SKM-1 treated with dmso at 0.1 percent for 144 hours (cell line): Measurements from ENCODE around the gene CCDC78.
"Not testable (repeated sequence)": the region's sequence is repeated elsewhere in the genome, so short reads cannot be mapped to it uniquely, and the experiment has no call there.

Experiments
- DNase-seq: peaks from one replicate; lab custom pipeline; 2025; ENCODE audit not compliant: unreplicated experiment; lab: John Stamatoyannopoulos, UW

The CCDC78 gene

DNA sequence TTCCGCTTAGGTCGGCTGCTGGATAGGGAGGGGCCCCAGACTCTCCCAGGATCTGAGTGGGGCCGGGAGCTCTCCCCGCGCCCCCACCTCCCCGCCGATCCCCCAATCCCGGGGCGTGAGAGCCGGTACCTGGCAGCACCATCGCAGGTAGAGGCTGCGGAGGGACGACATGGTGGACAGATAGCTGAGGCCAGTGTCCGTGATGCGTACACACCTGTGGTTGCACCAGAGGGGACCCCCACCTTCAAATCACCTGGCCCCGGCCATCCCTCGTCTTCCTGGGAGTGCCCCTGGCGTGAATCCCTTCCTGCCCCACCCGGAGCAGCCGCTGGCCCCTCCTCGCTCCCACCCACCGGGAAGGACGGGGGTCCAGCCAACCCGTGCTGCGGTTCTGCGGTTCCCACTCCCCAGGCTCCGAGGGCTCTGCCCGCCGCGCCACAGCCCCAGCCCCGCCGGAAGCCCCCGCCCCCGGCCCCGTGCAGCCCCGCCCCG lies 31.3 kb downstream of the CCDC78 start:
- no peak for DNase-seq

DNA sequence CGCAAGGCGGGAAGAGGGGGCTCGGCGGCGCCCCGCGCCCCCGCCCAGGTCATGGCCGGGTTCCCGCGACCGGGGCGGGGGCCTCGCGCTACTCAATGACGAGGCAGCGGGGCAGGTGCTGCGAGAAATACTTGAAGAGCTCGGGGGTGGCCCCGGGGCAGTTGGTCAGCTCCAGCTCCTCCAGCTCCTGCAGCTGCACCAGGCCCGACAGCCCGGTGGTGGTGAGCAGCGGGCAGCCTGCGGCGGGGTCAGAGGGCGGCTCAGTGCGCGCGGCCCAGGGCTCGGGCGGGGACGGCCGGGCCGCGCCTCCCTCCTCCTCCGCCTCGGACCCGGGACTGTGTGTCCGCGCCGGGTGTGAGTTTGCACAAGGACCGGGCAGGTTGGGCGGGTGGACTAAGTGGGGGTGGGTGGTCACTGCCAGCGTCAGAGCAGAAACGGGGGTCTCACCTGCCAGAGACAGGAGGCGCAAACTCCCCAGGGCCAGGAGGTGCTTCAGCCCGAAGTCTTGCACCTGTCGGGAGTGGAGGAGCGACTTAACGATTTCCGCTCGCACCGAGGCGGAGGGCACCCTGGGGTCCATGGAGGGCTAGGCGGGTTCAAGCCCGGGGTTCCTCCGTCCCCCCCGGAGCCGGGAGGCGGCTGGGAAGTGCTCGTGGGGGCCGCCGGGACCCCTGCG lies 31.9 kb downstream of the CCDC78 start:
- DNase-seq, result no peak

DNA sequence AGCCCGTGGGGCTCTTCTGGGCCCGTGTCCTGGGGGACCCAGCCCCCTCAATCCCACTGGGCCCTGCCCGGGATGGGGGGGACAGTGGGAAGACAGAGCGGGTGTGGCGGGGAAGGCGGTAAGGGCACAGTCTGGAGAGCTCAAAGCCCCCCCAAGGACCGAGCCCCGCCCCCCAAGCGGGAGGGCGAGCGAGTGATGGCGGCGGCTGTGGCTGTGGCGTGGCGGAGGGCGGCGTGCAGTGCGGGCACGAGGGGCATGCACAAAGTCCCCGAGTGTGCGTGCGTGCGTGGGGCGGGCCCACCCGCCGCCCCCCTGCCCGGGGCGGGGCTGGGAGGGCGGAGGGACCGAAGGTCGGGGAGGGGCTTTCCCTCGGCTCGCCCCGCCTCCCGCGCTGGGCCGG lies 32.5 kb downstream of the CCDC78 start:
- no peak for DNase-seq

DNA sequence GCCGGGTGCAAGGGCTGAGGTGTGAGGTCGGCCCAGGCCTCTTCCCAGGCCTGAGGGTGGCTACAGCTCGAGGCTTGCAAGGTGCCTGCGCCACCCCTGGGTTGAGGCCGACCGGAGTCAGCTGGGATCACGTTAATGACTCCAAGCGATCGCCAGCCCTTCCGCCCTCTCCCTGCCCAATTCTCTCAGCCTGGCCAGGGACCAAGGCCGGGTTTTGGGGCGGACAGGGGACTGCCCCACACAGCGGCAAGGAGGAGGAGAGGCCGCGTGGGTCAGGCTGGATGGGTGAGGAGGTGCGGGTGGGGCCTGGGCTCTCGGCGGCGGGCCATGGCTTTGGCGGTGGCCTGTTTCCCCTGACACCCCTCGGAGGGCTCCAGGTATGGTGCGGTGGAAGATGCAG lies 32.9 kb downstream of the CCDC78 start:
- no peak for DNase-seq

DNA sequence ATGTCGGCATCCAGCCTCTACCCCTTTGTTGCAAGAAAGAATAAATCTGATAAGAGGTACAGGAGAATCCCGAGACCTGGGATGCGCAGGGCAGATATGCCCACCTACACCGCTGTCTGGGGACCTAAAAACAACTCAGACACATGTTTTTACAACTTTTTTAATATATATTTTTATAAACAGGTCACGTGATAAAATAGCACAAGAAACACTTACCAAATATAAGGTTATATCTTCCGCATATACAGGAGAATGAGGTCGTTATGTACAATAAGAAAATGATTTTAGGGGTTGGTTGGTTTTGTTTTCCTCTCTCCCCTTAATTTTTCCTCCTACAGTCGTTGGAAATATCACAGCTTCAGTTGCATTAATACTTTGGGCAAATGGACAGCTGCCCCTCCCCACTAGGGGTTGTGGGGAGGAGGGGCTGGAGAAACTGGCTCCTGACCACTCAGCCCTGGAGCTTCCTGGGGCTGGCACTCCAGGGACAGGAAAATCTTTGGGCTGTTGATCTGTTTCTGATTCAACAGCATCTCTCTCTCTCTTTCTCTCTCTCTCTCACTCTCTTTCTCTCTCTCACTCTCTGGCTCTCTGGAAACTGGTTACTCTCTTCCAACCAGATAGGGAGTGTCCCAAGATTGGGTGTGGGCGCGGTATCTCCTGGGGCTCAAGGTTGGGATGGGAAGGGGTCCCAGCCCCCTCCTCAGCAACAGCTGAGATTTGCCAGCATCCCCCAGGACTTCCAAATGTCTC lies 33.7 kb downstream of the CCDC78 start:
- no peak for DNase-seq

DNA sequence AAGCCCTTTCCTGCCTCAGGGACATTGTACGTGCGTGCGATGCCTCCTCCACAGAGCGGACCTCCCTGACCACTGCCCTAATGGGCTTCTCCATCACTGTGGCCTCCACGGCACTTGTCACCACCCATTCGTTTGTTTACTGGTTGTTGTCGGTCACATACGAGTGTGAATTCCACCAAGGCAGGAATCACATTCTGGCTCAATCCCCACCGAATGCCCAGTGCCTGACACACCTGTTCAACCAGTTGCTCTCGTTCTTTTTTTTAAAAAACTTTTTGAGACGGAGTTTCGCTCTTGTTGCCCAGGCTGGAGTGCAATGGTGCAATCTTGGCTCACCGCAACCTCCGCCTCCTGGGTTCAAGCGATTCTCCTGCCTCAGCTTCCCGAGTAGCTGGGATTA lies 35.0 kb downstream of the CCDC78 start:
- DNase-seq, result not testable (repeated sequence)

DNA sequence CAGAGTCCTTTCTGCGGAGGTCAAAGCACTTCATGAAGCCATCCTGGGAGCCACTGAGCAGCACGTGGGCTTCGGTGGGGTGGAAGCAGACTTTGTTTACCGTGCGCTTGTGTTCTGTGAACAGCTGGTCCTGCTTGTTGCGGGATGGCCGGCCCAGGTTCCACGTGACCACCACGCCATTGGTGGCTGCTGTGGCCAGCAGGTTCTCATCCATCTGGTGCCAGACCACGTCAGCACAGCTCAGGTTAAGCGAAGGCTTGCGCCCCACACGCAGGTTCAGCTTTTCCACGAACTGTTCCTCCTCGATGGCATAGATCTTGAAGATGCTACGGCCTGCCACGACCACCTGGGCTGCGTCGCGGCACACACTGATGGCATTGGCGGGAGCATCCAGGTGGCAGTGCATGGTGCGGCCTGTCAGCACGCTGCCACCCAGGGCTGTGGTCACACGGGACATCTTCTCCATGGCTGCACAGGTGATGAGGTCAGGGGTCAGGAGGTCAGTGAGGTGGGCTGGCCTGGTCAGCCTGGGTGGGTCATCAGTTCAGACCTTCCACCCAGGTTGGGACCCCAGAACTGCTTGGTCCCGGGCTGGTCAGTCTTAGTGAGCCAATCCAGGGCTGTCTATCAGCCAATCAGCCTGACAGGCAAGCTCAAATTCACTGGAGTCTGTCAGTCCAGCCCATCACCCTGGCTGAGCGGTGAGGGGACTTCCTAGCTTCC lies 36.9 kb downstream of the CCDC78 start:
- no peak for DNase-seq

DNA sequence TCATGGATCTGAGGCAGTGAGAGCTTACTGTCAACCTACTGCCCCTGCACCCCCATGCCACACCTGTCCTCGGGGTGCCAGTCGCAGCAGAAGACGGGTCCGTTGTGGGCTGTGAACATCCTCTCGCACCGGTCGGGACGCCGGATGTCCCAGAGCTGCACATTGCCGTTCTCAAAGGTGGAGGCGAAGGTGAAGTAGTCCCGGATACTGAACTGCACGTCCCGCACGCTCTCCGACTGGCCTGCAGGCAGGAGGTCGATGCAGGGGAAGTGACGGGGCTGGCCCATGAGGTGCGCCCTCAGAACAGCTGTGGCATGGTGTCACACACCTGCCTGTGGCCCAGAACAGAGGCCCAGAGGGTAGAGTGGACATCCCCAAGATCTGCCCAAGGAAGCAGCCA lies 38.7 kb downstream of the CCDC78 start:
- DNase-seq, result no peak

DNA sequence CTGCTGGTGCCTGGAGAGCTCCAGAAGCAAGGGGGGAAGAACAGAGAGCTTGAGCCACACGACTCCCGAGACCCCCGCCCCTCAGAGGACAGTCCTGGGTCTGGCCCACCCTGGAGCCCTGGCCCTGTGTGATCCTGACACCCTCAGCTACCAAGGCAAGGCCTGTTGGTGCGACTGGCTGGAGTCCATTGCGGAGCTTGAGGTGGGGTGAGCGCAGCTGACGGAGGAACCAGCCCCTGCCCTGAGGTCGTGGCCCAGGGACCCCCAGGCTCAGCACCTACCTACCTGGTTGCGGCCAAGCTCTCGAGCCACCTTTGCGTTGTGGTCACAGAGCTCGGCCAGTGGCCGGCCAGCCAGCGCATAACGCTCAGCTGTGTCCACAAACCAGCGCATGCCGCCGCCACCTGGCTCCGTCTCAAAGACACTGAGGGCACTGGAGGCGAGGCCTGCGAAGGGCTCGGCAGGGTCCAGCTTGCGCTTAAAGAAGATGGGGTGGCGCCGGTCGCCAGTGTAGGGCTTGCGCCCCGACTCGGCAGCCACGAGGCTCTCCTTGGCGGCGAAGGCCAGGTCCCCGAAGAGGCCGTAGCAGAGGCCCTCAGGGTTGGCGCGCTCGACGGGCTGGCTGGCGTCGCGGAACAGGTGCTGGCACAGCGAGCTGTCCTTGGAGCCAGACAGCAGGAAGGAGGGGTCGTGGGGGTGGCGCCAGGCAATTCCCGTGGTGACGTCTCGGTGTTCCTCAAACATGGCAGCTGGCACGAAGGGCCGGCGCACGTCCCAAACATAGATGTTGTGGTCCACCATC lies 39.6 kb downstream of the CCDC78 start:
- DNase-seq, result no peak

DNA sequence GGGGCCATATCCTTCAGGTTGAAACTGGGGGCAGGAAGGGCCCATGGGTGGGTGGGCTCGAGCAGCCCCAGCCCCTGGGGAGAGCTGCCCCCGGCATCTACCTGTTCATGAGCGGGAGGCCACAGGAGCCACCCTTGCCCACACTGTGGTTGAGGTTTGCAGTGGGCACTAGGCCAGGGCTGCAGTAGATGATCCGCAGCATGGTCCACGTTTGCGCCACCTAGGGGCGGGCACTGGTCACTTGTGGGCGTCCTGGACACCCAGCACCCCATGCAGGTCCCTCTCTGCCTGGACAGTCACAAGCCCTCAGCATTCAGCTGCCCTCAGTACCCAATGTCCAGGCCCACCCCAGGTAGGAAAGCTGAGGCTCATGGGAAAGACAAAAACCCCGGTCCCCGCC lies 40.3 kb downstream of the CCDC78 start:
- DNase-seq, result no peak

DNA sequence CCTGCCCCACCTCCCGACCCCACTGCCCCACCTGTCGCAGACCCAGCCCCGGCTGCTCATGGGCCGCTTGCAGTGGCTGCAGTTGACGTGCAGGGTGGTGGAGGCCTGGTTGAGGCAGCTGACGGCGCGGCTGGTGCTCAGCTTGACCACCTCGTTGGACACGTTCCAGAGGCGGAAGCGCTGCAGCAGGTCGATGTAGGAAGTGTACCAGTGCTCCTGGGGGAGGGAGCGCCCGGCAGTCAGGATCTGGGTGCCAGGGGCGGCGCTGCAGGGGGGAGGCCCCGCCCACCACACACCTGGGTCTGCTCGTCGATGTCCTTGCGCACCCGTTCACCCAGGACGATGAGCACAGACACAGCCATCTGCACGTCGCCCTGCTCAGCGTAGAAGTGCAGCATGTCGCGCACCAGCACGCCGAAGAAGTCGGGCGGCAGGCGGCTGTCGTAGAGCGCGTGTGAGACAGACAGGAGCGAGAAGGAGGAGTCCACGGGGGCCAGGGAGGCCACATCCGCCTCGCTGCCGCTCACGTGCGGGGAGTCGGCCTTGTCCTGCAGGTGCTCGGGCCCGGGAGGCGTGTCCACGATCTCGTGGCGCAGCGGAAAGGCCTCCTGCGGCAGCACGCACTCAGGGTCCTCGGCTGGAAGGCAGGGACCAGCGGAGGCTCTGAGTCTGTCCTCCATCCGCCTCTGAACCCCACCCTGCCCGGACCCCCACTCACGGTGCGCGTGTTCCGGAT lies 41.1 kb downstream of the CCDC78 start:
- DNase-seq, result no peak

DNA sequence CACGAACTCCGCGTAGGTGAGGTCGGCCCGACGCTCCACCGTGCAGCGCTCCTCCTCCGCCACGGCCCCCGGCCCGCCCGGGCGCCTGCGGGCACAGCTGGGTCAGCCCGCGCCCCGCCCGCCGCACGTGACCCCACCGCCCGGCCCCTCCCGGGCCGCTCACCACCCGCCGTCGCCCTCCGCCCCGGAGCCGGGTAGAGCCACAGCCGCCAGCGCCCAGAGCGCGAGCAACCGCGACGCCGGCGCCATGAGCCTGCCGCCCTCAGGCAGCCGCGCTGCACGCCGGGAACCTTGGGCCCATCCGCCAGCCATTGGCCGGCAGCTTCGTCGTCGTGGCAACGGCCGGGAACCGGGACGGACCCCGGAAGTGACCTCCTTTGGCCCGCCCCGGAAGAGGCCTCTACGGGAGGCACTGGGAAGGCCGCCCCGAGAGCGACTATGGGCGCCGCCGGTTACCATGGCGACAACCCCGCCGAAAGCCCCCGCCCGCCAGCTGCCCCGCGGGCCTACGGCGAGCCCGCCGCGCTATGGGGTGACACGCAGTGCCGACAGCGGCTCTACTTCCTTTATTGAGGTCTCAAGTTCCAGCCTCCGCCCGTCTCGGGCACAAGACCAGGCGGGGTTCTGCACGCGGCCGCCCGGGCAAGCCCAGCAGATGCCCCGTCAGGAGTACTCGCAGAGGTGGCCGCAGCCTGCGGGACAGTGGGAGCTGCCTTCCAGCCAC lies 42.0 kb downstream of the CCDC78 start, which contains the start of gene JMJD8:
Gene JMJD8 (minus strand): TSS at position 264 of the 724 bp plus-strand sequence. CDS start 15 bp downstream, at position 249.
- DNase-seq, result peak; percentile 87

DNA sequence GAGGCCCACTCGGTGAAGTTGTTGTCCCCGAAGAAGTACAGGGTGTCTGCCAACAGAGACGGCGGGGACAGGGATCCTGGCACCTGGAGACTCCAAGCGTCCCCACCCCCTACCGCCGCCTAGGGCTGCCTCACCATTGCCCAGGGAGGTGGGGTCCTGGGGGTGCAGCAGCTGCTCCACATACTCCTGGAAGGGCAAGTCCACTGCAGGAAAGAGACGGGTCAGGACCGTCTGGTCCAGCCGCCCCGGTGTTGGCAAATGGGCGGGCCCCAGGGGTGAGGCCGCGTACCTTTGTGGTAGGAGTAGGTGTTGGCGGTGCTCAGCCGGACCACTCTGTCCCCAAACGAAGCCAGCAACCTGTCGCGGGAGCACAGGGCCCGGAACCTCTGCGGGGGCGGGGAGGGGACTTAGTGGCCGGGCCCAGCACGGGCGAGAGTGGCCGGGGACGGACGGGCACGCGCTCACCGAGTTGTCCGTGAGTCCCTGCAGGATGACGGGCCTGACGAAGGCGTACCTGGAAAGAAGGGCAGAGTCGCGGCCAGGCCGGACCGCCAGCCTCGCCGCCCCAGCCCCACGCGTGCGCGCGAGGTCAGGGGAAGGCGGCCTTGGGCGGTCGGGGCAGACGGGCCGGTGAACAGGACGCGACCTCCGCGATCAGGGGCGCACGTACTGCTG lies 42.7 kb downstream of the CCDC78 start:
- no peak for DNase-seq

DNA sequence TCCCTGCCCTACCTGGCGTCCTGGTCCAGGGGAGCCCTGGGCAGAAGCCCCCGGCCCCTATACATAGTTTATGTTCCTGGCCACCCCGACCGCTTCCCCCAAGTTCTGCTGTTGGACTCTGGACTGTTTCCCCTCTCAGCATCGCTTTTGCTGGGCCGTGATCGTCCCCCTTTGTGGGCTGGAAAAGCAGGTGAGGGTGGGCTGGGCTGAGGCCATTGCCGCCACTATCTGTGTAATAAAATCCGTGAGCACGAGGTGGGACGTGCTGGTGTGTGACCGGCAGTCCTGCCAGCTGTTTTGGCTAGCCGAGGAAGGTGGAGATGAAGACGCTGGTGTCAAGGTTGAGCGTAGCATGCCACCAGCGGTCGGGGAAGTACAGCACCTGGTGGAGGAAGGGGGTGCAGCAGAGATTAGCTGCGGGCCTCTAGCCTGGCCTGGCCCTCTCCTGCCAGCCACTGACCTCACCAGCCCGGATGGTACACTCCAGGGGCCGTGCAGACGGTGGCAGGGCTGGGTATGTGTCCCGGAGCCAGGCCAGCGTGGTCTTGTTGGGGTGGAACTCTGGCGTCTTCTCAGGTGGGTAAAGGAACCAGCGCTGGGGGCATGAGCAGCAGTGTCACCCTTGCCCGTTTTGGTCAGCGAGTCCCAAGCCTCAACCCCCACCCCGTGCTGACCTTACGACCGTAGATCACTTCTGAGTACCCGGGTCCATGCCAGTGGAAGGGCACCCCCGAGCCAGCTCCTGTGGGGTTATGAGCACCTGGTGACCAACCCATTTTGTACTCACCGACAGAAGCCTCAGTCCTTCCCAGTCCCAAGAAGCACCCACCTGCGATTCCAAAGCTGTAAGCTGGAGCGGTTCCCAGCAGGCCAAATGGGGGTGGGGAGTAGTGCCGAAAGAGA lies 43.5 kb downstream of the CCDC78 start:
- DNase-seq, result no peak

DNA sequence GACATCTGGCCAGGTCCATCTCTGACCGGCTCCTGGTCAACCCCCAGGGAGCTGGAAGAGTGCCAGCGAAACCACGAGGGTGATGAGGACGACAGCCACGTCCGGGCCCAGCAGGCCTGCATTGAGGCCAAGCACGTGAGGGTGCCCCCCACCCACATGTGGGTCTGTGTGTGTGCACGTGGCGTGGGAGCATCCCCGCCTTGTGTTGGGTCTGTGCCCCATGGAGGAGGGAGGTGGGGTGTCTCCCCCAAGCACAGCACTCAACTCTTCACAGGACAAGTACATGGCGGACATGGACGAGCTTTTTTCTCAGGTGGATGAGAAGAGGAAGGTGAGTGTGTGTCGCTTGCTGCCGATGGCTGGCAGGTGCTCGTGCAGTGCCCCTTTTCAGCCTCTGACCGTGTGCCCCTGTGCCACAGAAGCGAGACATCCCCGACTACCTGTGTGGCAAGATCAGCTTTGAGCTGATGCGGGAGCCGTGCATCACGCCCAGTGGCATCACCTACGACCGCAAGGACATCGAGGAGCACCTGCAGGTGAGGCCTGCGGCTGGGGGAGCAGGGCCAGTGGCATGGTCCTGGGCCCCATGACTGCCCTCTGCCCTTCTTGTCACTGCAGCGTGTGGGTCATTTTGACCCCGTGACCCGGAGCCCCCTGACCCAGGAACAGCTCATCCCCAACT lies 44.4 kb downstream of the CCDC78 start:
- no peak for DNase-seq

DNA sequence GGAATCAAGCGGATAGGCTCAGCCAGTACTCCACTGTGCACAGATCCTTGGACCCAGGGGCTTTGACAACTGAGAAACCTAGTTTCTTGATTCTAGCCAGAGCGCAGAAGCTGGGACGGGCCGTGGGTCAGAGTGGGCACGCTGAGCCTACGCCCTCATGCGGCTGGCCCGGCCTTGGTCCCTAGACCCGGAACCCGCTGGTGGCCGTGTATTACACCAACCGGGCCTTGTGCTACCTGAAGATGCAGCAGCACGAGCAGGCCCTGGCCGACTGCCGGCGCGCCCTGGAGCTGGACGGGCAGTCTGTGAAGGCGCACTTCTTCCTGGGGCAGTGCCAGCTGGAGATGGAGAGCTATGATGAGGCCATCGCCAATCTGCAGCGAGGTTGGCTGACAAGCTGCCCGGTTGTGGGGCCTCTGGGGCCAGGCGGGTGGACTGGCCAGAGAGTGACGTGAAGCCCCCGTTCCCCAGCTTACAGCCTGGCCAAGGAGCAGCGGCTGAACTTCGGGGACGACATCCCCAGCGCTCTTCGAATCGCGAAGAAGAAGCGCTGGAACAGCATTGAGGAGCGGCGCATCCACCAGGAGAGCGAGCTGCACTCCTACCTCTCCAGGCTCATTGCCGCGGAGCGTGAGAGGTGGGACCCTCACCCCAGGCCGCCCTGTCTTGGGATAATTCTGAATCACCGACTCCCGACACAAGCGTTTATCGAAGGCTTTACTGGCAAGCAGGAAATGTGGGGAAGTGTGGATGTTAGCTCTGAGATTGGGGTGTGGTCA lies 45.1 kb downstream of the CCDC78 start:
- peak; percentile 14 for DNase-seq

DNA sequence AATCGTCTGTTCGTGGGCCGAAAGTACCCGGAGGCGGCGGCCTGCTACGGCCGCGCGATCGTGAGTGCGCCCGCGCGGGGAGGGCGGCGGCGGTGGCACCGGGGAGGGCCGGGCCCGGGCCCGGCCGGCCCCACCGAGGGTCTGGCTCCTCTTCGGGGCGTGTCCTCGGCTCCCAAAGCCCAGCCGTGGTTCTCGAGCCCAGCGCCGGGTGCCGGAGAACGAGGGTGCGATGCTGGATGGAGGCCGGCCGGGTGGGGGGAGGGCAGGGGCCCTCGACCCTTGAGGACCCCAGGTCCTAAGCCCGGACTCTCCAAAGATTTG lies 45.7 kb downstream of the CCDC78 start:
- DNase-seq, result no peak
